GM12878 (cell line): Measurements from ENCODE around the gene PGC. TPM values are rescaled to one million over a fixed set of nuclear protein-coding genes. Genes with fewer than 3 reads are reported as not detected.

ENCODE experiments used
- ATAC-seq: fragments of 200-7000 bp; cut with Tn5 transposase; 3 replicates; pipeline ENCODE4 v1.9.1; 2020; ENCODE audit warnings: mild to moderate bottlenecking, moderate library complexity
- BruUV-seq: library from RNA; stranded (reverse); fragments of 400-500 nt; replicated peaks from 2 replicates; lab custom pipeline; 2021; lab: Mats Ljungman, UMichigan
- CTCF ChIA-PET: fragments of 300-600 bp; sonication (Branson Sonifier 250); formaldehyde crosslinking; extraction: SDS; loops from one replicate; lab custom pipeline; 2021; ENCODE audit warnings: inconsistent platforms; lab: Yijun Ruan, JAX
- POLR2A ChIA-PET: fragments of 350-600 bp; formaldehyde crosslinking; extraction: SDS; loops from one replicate; lab custom pipeline; 2021; ENCODE audit warnings: inconsistent platforms; lab: Charles Lee
- RAD21 ChIA-PET: fragments of 300-600 bp; sonication (Branson Sonifier 250); formaldehyde crosslinking; loops from one replicate; lab custom pipeline; 2023; ENCODE audit warnings: antibody characterized with exemption; ENCODE audit not compliant: unreplicated experiment; lab: Charles Lee
- SMC1A ChIA-PET: fragments of 300-600 bp; sonication (Branson Sonifier 250); formaldehyde crosslinking; loops from one replicate; lab custom pipeline; 2023; ENCODE audit not compliant: unreplicated experiment, uncharacterized antibody; lab: Charles Lee
- DNase-seq: peaks from one replicate; pipeline ENCODE4 v3.0.0-alpha.2; 2011; ENCODE audit warnings: low read depth, low spot score
- FAIRE-seq: peaks from 3 replicates; lab custom pipeline; 2011; peaks lifted over from hg19 to GRCh38; lab: Jason Lieb, UNC
- H2AFZ ChIP-seq: 2 replicates; pipeline ENCODE4 v1.6.0; 2011; ENCODE audit warnings: low read depth, low read length, control low read depth; ENCODE audit not compliant: control insufficient read depth
- H3K27ac ChIP-seq: 2 replicates; pipeline ENCODE4 v1.5.1; 2011; ENCODE audit warnings: control low read depth; ENCODE audit not compliant: control insufficient read depth, insufficient read depth
- H3K27me3 ChIP-seq, 2 experiments: replicated peaks in 1 of 2; 2 replicates each; pipeline versions ENCODE4 v1.6.0 to v1.6.1; 2011; ENCODE audit warnings: low read length in 1 of 2; ENCODE audit not compliant: control insufficient read depth in 2 of 2, insufficient read depth in 2 of 2
- H3K36me3 ChIP-seq, 2 experiments: 2 replicates each; pipeline ENCODE4 v1.5.1; 2011; ENCODE audit warnings: low read length in 1 of 2; ENCODE audit not compliant: control insufficient read depth in 2 of 2, insufficient read depth in 2 of 2
- H3K4me1 ChIP-seq: 2 replicates; pipeline ENCODE4 v1.6.1; 2011; ENCODE audit warnings: mild to moderate bottlenecking, low read length, moderate library complexity, mixed read lengths; ENCODE audit not compliant: control insufficient read depth, insufficient read depth
- H3K4me2 ChIP-seq: 2 replicates; pipeline ENCODE4 v1.6.0; 2011; ENCODE audit warnings: control low read depth; ENCODE audit not compliant: control insufficient read depth, insufficient read depth
- H3K4me3 ChIP-seq: fragments of 200-600 bp; sonication (generic); 2 replicates; pipeline ENCODE4 v1.5.1; 2016
- H3K79me2 ChIP-seq: 2 replicates; pipeline ENCODE4 v1.6.0; 2011; ENCODE audit warnings: low read length; ENCODE audit not compliant: control insufficient read depth, insufficient read depth
- H3K9ac ChIP-seq: 2 replicates; pipeline ENCODE4 v1.8.0; 2011; ENCODE audit warnings: low read length, control low read depth, mixed read lengths; ENCODE audit not compliant: control insufficient read depth, insufficient read depth
- H3K9me3 ChIP-seq: replicated peaks from 3 replicates; pipeline ENCODE4 v1.5.1; 2011; ENCODE audit warnings: mild to moderate bottlenecking, low read length; ENCODE audit not compliant: control insufficient read depth, insufficient read depth
- H4K20me1 ChIP-seq: 2 replicates; pipeline ENCODE4 v1.6.0; 2011; ENCODE audit not compliant: control insufficient read depth, insufficient read depth
- CEBPB ChIP-seq, 2 experiments: fragments of 150-350 bp in 1 of 2; IDR thresholded peaks; 2 replicates each; pipeline ENCODE4 v1.6.1; 2012 to 2014; ENCODE audit warnings: low read depth in 2 of 2, low read length in 2 of 2, borderline replicate concordance in 1 of 2, inconsistent platforms in 1 of 2
- SIN3A ChIP-seq: IDR thresholded peaks from 2 replicates; pipeline ENCODE4 v1.6.1; 2012; ENCODE audit warnings: low read depth, low read length, improper control_type of control experiment
- TCF12 ChIP-seq: IDR thresholded peaks from 2 replicates; pipeline ENCODE4 v1.6.1; 2011; ENCODE audit warnings: low read depth, mild to moderate bottlenecking, low read length
- ZSCAN29 ChIP-seq: fragments of 450-650 bp; IDR thresholded peaks from 2 replicates; pipeline ENCODE4 v1.6.1; 2017; ENCODE audit warnings: mild to moderate bottlenecking, moderate library complexity
- WGBS: methylation state at CpG from one replicate; pipeline ENCODE4 v1.1.6; 2016; ENCODE audit warnings: low lambda C conversion rate; ENCODE audit not compliant: insufficient replicate concordance, insufficient coverage; ENCODE audit errors: missing lambda C conversion rate; 5-methylcytosine and 5-hydroxymethylcytosine counted together
- in situ Hi-C: fragments of 300-500 bp; cut with MboI; formaldehyde crosslinking; loops from 9 replicates; pipeline ENCODE4 v1.14.3; 2018; ENCODE audit warnings: mixed read lengths
- intact Hi-C: fragments of 100-400 bp; cut with micrococcal nuclease; formaldehyde crosslinking; loops from one replicate; pipeline ENCODE4 v1.14.2; 2022; ENCODE audit not compliant: unreplicated experiment
- polyA plus RNA-seq, 11 experiments: library from polyadenylated mRNA; depleted of rRNA in 4 of 11; unstranded in 6 of 11; stranded (reverse) in 5 of 11; fragments of >200 nt; fragmentation: Nextera tagmentation in 4 of 11; fragmentation: Illumina TruSeq in 1 of 11; extraction: Ambion mirVana in 4 of 11; extraction: Trizol in 1 of 11; gene quantifications; 1 replicate in 1 of 11; 2 replicates in 10 of 11; pipeline versions ENCODE4 v1.2.1 to v1.2.3, GENCODE V29; 2011 to 2016; ENCODE audit warnings: inconsistent platforms in 2 of 11, missing spikeins in 2 of 11, low read depth in 1 of 11
- total RNA-seq, 4 experiments: library from RNA; depleted of rRNA in 3 of 4; stranded (reverse); fragments of >200 nt in 3 of 4; fragmentation: Illumina TruSeq in 1 of 4; extraction: Trizol in 1 of 4; gene quantifications; 2 replicates each; pipeline versions ENCODE4 v1.2.1 to v1.2.3, GENCODE V29; 2013 to 2021
- TF ChIP-seq, protein P1 (sequence below): IDR thresholded peaks from 2 replicates; pipeline ENCODE4 v1.6.1; 2012; ENCODE audit warnings: low read depth, low read length, improper control_type of control experiment
- TF ChIP-seq, protein P2 (sequence below): IDR thresholded peaks from 2 replicates; pipeline ENCODE4 v1.6.1; 2011; ENCODE audit warnings: mild to moderate bottlenecking, low read depth, low read length, moderate library complexity; ENCODE audit not compliant: insufficient replicate concordance
- TF ChIP-seq, protein P3 (sequence below): fragments of 150-350 bp; IDR thresholded peaks from 2 replicates; pipeline ENCODE4 v1.6.1; 2016; ENCODE audit warnings: low read depth, low read length

PGC gene
- total and polyA plus RNA-seq, 10 of the 15 experiments (the other 5 are each of a cell fraction or from before 2014, with no cell fraction given) = 0.26 TPM; not detected in 9

DNA sequence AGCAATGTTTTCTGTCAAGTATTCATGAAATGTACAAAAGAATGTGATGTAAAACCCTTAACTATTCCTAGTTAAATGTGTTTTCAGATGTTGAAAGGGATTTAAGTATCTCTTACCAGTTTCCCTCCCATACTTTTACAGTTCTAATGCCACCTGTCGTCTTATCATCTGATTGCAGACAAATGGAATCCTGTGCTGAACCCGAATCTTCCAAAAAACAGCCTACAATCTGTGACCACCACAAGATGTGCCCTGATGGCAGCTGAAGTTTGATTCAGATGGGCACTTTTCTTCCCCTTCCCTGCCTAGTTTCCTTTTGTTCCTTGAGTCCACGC is 42.2 kb upstream of the PGC start:
- no peak overlapping the region for H2AFZ ChIP-seq
- ChIA-PET CTCF (interaction anchor here (1.6 to 4.2 kb wide), 2 partner anchors 12 to 132 kb away, joined by 5 to 39 read pairs; partner anchors contain the start of genes BYSL and MED20), POLR2A (interaction anchor here (0.6 kb wide), 1 partner anchor 169 kb away, joined by 3 read pairs; no protein-coding TSS in a partner anchor), SMC1A (interaction anchor here (1.0 kb wide), 1 partner anchor 239 kb away, joined by 3 read pairs; no protein-coding TSS in a partner anchor), RAD21 (no interaction called here)
- no TSS peak for BruUV-seq
- intact Hi-C loops (loop anchor here (5.0 kb wide), 3 partner anchors 108 to 773 kb away; partner anchors contain the start of genes BYSL, MED20, UBR2 and USP49), in situ Hi-C loops (loop anchor here (5.0 kb wide), 1 partner anchor 253 kb away; no protein-coding TSS in a partner anchor)
- no peak overlapping the region for H3K9ac ChIP-seq
- H3K9me3 ChIP-seq = no peaks in the 10 kb centered on the region
- peaks cover 25% of the 10 kb centered on the region for H3K79me2 ChIP-seq
- TF ChIP-seq, protein P1, sequence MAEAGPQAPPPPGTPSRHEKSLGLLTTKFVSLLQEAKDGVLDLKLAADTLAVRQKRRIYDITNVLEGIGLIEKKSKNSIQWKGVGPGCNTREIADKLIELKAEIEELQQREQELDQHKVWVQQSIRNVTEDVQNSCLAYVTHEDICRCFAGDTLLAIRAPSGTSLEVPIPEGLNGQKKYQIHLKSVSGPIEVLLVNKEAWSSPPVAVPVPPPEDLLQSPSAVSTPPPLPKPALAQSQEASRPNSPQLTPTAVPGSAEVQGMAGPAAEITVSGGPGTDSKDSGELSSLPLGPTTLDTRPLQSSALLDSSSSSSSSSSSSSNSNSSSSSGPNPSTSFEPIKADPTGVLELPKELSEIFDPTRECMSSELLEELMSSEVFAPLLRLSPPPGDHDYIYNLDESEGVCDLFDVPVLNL = no peak
- TF ChIP-seq SIN3A = no peak
- TF ChIP-seq, protein P2, sequence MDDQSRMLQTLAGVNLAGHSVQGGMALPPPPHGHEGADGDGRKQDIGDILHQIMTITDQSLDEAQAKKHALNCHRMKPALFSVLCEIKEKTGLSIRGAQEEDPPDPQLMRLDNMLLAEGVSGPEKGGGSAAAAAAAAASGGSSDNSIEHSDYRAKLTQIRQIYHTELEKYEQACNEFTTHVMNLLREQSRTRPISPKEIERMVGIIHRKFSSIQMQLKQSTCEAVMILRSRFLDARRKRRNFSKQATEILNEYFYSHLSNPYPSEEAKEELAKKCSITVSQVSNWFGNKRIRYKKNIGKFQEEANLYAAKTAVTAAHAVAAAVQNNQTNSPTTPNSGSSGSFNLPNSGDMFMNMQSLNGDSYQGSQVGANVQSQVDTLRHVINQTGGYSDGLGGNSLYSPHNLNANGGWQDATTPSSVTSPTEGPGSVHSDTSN = no peak
- no peak for TF ChIP-seq ZSCAN29
- TF ChIP-seq, protein P3, sequence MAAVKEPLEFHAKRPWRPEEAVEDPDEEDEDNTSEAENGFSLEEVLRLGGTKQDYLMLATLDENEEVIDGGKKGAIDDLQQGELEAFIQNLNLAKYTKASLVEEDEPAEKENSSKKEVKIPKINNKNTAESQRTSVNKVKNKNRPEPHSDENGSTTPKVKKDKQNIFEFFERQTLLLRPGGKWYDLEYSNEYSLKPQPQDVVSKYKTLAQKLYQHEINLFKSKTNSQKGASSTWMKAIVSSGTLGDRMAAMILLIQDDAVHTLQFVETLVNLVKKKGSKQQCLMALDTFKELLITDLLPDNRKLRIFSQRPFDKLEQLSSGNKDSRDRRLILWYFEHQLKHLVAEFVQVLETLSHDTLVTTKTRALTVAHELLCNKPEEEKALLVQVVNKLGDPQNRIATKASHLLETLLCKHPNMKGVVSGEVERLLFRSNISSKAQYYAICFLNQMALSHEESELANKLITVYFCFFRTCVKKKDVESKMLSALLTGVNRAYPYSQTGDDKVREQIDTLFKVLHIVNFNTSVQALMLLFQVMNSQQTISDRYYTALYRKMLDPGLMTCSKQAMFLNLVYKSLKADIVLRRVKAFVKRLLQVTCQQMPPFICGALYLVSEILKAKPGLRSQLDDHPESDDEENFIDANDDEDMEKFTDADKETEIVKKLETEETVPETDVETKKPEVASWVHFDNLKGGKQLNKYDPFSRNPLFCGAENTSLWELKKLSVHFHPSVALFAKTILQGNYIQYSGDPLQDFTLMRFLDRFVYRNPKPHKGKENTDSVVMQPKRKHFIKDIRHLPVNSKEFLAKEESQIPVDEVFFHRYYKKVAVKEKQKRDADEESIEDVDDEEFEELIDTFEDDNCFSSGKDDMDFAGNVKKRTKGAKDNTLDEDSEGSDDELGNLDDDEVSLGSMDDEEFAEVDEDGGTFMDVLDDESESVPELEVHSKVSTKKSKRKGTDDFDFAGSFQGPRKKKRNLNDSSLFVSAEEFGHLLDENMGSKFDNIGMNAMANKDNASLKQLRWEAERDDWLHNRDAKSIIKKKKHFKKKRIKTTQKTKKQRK = no peak
- TF ChIP-seq CEBPB (IDR thresholded peaks at IDR 0.05; ENCODE audit: borderline replicate concordance in 1 of 2, low read depth in 2 of 2, low read length in 2 of 2) = no peak
- no peak for TF ChIP-seq TCF12
- FAIRE-seq (no peak), DNase-seq (no peak), ATAC-seq (no peak)
- H3K36me3 ChIP-seq = peaks cover 5 to 21% of the 10 kb centered on the region in 2 experiments
- H4K20me1 ChIP-seq = no peaks in the 10 kb centered on the region
- H3K27ac ChIP-seq = no peak overlapping the region
- WGBS = 98% methylated on average over 3 of the region's 3 CpGs
- H3K4me1 ChIP-seq = peaks cover 22% of the 10 kb centered on the region
- H3K4me3 ChIP-seq = no peak overlapping the region
- H3K27me3 ChIP-seq = no peaks in the 10 kb centered on the region
- no peak overlapping the region for H3K4me2 ChIP-seq
